Mammary epithelial cell (primary cell): ENCODE data around the gene ZNF892.

Experiments
- CTCF ChIP-seq, 2 donors: IDR thresholded peaks in 1 of 2; conservative IDR thresholded peaks in 1 of 2; 2 replicates each; pipeline ENCODE4 v1.5.1; 2011 to 2012; ENCODE audit warnings: inconsistent platforms in 2 of 2, low read length in 2 of 2, mild to moderate bottlenecking in 2 of 2, control low read depth in 1 of 2, low read depth in 1 of 2; ENCODE audit not compliant: insufficient read depth in 1 of 2; ENCODE audit errors: extremely low read depth in 1 of 2
- EZH2 ChIP-seq: IDR thresholded peaks from 2 replicates; pipeline ENCODE4 v1.6.1; 2012; ENCODE audit warnings: low read length, inconsistent platforms, borderline replicate concordance

- no peak for TF ChIP-seq EZH2
- peak; percentile 94 to 99 for TF ChIP-seq CTCF (conservative IDR thresholded peaks at IDR 0.05 in 1 of 2, IDR thresholded peaks at IDR 0.05 in 1 of 2; ENCODE audit: extremely low read depth in 1 of 2, insufficient read depth in 1 of 2, low read depth in 1 of 2, low read length in 2 of 2)
Measured at GRCh38 chr2:95231723-95232122, 24.4 kb downstream of the ZNF892 start.
